ENCODE measurements around the gene WDR81. TPM values are rescaled to one million over a fixed set of nuclear protein-coding genes. Genes with fewer than 3 reads are reported as not detected.

Gene WDR81
- total and polyA plus RNA-seq, 2 experiments from 2014 or later, result 4.4 to 23.9 TPM

DNA sequence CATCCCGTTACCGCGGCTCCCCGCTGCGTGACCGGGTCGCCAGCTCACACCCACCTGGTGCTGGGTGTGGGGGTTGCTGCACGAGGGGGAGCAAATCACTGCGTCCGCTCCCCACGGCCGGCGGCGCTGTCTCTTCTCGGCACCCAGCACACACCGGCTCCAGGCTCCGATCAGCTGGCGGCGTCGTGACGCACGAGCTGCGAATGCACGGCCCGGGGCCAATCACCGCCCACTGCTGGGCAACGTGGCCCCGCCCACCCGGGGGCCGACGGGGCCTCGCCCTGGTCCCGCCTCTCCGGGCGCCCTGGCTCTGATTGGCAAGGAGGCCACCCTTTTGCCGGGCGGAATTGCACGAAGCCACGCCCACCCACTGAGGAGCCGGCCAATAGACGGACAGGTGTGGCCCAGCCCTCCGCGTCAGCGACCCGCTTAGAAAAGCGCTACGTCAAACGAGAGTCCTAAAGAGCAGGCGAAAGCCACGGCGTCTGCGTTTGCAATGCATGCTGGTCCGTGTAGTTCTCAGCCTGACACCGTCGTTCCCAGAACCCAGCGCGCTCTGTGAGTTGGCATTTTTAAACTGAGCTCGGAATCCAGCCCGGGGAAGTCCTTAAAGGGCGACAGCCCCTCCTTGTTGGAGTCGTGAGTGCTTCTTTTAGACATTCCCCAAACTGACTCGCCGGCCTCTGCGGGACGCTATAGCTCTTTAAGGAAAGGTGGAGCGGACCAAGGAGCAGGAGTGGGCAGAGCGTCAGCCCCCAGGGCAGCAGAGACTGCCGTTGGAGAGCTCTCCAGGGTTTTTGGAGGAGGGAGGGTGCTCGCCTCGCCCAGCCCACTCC is 8.2 kb upstream of the WDR81 start:
- H3K9me2 ChIP-seq (ENCODE audit: insufficient read depth), result no peaks in the 10 kb centered on the region
- H3K9ac ChIP-seq, result peak overlapping the region; percentile 99
- H3K4me1 ChIP-seq (ENCODE audit: insufficient read depth), result peaks cover 36% of the 10 kb centered on the region
- DNase-seq, result peak; percentile 100
- no peak overlapping the region for H2AFZ ChIP-seq
- whole genome bisulfite sequencing, 2 experiments (ENCODE audit: low coverage in 1 of 2, low lambda C conversion rate in 2 of 2, missing lambda C conversion rate in 2 of 2), result 1% methylated on average over 63 to 70 of the region's 70 CpGs
- no peaks in the 10 kb centered on the region for H3K27me3 ChIP-seq (replicated peaks; ENCODE audit: insufficient read depth)
- in situ Hi-C loops (cut with MboI), result no loop called here
- TF ChIP-seq EZH2 (IDR thresholded peaks at IDR 0.05; ENCODE audit: insufficient read depth, poor library complexity, severe bottlenecking) (no peak), EZH2phosphoT487 (IDR thresholded peaks at IDR 0.05; ENCODE audit: insufficient read depth, low read depth) (no peak)
- peaks cover 31% of the 10 kb centered on the region for H3F3A ChIP-seq (ENCODE audit: insufficient read depth)
- peaks cover 30% of the 10 kb centered on the region for H3K36me3 ChIP-seq (ENCODE audit: low read depth)
- peak overlapping the region; percentile 99 for H3K27ac ChIP-seq
- peaks cover 39% of the 10 kb centered on the region for H3K79me2 ChIP-seq (ENCODE audit: insufficient read depth)
- peak overlapping the region; percentile 94 for H3K4me3 ChIP-seq
- no peaks in the 10 kb centered on the region for H3K9me3 ChIP-seq (ENCODE audit: low read depth)
- H4K20me1 ChIP-seq (ENCODE audit: insufficient read depth), result peaks cover 21% of the 10 kb centered on the region; the same call in 1 of the 2 replicates
- H3K4me2 ChIP-seq (ENCODE audit: unreplicated experiment), result peak overlapping the region; percentile 95

DNA sequence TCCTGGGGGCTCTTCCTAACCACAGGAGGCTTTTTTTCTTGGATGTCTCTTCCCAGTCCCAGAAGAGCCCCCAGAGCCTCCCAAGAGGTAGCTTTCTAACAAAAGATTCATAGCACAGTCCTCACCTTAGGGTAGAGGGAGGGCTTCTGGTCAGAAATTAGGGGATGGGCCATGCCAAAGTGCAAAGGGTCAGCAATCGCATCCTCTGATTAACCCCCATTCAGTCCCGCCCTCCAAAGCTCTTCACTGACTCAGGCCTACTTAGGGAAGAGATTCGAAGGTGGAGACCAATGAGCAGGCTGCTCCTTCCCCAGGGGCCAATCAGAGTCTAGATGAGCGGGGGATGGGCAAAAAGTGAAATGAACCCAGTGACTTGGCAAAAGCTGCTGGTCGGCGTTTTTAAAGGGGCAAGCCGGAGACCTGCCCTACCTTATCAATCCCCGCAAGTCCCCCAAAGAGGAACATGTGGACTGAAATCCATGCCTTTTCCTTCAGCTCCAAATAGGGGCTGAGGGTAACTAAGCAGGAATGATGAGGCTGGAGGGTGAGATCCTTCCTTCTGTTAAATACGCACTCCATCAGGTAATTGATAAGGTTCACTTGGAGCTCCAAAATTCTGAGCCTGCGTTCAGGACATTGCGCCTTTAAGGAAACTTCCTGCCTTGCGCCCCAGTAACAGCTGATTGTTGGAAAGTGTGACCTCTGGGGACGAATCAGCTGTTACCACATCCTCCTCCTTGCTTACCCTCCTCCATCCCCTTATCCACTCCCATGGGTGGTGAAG is 7.4 kb upstream of the WDR81 start:
- 1 to 2% methylated on average over 13 of the region's 13 CpGs for WGBS, 2 experiments (ENCODE audit: low coverage in 1 of 2, low lambda C conversion rate in 2 of 2, missing lambda C conversion rate in 2 of 2)

DNA sequence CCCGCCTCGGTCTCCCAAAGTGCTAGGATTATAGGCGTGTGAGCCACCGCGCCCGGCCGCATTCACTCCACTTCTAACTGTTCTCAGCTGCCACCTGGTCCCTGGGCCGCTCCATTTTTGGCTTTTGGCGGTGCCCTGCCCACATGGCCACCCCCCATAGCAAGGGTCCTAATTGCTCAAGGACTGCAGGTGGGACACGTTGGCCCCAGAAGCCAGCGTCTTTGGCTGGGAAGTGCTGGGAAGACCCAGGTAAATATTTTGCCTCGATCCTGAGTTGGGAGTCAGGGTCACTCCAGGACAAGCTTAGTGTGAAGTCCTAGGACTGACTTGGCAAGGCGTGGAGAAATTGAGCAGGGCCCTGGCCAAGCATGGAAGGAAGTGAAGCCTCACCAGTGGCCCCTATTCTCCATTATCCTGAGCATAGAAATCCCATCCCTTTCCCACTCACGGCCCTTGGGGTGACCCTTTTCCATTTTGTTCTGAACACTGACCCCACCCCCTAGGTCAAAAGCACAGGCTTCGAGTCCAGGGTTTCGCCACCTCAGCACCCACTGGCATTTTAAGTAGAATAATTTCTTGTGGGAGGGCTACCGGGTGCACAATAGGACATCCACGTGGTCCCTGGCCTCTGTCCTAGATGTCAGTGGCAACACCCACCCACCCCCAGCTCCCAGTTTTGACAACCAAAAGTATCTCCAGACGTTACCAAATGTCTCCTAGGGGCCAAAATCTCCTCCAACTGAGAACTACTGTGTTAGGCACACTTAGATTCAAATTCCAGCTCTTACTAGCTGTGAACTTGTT is 5.9 kb upstream of the WDR81 start:
- Histone ChIP-seq H3K79me2 (ENCODE audit: insufficient read depth) (peaks cover 16% of the 10 kb centered on the region), H3K36me3 (ENCODE audit: low read depth) (peaks cover 8% of the 10 kb centered on the region; the same call in 1 of the 2 replicates), H3K9me3 (ENCODE audit: low read depth) (no peaks in the 10 kb centered on the region), H3K4me1 (ENCODE audit: insufficient read depth) (peaks cover 13% of the 10 kb centered on the region), H3K4me3 (no peak overlapping the region), H4K20me1 (ENCODE audit: insufficient read depth) (peaks cover 7% of the 10 kb centered on the region; the same call in 1 of the 2 replicates), H3F3A (ENCODE audit: insufficient read depth) (peaks cover 13% of the 10 kb centered on the region), H2AFZ (no peak overlapping the region), H3K4me2 (ENCODE audit: unreplicated experiment) (no peak overlapping the region), H3K9ac (no peak overlapping the region; the same call in 1 of the 2 replicates), H3K9me2 (ENCODE audit: insufficient read depth) (no peaks in the 10 kb centered on the region), H3K27ac (peak overlapping the region; percentile 99; the same call in 1 of the 2 replicates), H3K27me3 (replicated peaks; ENCODE audit: insufficient read depth) (no peaks in the 10 kb centered on the region)
- DNase-seq, result no peak
- 72% methylated on average over 19 of the region's 19 CpGs for WGBS, 2 experiments (ENCODE audit: low coverage in 1 of 2, low lambda C conversion rate in 2 of 2, missing lambda C conversion rate in 2 of 2)
- in situ Hi-C loops (cut with MboI), result no loop called here
- TF ChIP-seq EZH2 (IDR thresholded peaks at IDR 0.05; ENCODE audit: insufficient read depth, poor library complexity, severe bottlenecking), result no peak

More for the DNA sequence above, 7.4 kb upstream of the WDR81 start:
- peaks cover 23% of the 10 kb centered on the region for H3F3A ChIP-seq (ENCODE audit: insufficient read depth)
- no peaks in the 10 kb centered on the region for H3K9me2 ChIP-seq (ENCODE audit: insufficient read depth)
- H4K20me1 ChIP-seq (ENCODE audit: insufficient read depth), result peaks cover 21% of the 10 kb centered on the region; the same call in 1 of the 2 replicates
- H3K27ac ChIP-seq, result peak overlapping the region; percentile 99
- H3K4me3 ChIP-seq, result peak overlapping the region; percentile 83
- in situ Hi-C loops (cut with MboI), result no loop called here
- peak overlapping the region; percentile 97 for H3K9ac ChIP-seq
- H3K79me2 ChIP-seq (ENCODE audit: insufficient read depth), result peaks cover 31% of the 10 kb centered on the region
- H2AFZ ChIP-seq, result peak overlapping the region; percentile 84
- peaks cover 28% of the 10 kb centered on the region for H3K4me1 ChIP-seq (ENCODE audit: insufficient read depth)
- DNase-seq, result peak; percentile 100
- H3K4me2 ChIP-seq (ENCODE audit: unreplicated experiment), result peak overlapping the region; percentile 95
- no peaks in the 10 kb centered on the region for H3K27me3 ChIP-seq (replicated peaks; ENCODE audit: insufficient read depth)
- TF ChIP-seq EZH2 (IDR thresholded peaks at IDR 0.05; ENCODE audit: insufficient read depth, poor library complexity, severe bottlenecking), result no peak
- TF ChIP-seq EZH2phosphoT487 (IDR thresholded peaks at IDR 0.05; ENCODE audit: insufficient read depth, low read depth), result no peak
- no peaks in the 10 kb centered on the region for H3K9me3 ChIP-seq (ENCODE audit: low read depth)
- H3K36me3 ChIP-seq (ENCODE audit: low read depth), result peaks cover 23% of the 10 kb centered on the region
